LNCAP (cell line): Measurements from ENCODE around the gene OBP2A.

ENCODE experiments used
- CTCF ChIP-seq: fragments of 450-650 bp; IDR thresholded peaks from 2 replicates; pipeline ENCODE4 v1.5.1; 2017; ENCODE audit warnings: mild to moderate bottlenecking

Gene OBP2A

GRCh38 chr9:135587658-135588057, 41.7 kb downstream of the OBP2A start:
- TF ChIP-seq CTCF: no peak

- no peak for TF ChIP-seq CTCF
Observed at GRCh38 chr9:135588371-135588770, 42.4 kb downstream of the OBP2A start.

GRCh38 chr9:135588886-135589595, 43.1 kb downstream of the OBP2A start:
- TF ChIP-seq CTCF: no peak

GRCh38 chr9:135589596-135590485, 43.9 kb downstream of the OBP2A start:
- no peak for TF ChIP-seq CTCF

- TF ChIP-seq CTCF: no peak
Observed at GRCh38 chr9:135590486-135591079, 44.7 kb downstream of the OBP2A start.

GRCh38 chr9:135591506-135592330, 45.8 kb downstream of the OBP2A start:
- no peak for TF ChIP-seq CTCF

- TF ChIP-seq CTCF: no peak
Observed at GRCh38 chr9:135592331-135592590, 46.3 kb downstream of the OBP2A start.
